ENCODE data around the gene COA6.
"Not testable (repeated sequence)": the region's sequence is repeated elsewhere in the genome, so short reads cannot be mapped to it uniquely, and the experiment has no call there.

The COA6 gene, protein sequence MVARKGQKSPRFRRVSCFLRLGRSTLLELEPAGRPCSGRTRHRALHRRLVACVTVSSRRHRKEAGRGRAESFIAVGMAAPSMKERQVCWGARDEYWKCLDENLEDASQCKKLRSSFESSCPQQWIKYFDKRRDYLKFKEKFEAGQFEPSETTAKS

DNA sequence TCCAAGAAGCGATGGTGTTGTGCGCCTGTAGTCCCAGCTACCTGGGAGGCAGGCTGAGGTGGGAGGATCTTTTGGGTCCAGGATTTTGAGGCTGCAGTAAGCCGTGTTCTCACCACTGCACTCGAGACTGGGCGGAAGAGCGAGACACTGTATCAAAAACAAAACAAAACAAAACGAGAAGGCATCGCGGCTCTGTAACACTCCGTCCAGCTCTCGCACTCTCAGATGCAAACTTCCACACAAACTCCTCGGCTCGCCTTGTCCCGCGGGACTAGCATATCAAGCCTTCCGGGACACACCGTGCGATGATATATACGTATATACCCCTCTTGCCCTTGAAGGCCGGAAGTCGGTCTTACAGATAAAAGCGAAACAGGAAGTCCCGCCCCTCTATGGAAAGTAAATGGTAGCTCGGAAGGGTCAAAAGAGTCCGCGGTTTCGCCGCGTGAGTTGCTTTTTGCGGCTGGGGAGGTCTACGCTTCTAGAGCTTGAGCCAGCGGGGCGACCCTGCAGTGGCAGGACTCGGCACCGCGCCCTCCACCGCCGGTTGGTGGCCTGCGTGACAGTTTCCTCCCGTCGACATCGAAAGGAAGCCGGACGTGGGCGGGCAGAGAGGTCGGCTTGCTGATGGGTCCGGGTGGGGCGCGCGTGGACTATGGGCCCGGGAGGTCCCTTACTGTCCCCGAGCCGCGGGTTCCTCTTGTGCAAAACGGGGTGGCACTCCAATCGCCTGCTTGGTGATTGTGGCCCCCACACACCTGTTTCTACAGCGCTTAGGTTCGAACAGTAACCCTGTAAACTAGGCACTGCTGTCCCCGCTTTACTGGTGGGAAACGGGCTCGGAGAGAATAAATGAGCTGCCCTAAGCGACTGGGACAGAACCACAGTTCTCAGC is at the start of gene COA6:
Gene COA6 (plus strand): TSS at position 393 of the 895 bp plus-strand sequence. CDS start 11 bp downstream, at position 404.
- peak; percentile 89 for FAIRE-seq

DNA sequence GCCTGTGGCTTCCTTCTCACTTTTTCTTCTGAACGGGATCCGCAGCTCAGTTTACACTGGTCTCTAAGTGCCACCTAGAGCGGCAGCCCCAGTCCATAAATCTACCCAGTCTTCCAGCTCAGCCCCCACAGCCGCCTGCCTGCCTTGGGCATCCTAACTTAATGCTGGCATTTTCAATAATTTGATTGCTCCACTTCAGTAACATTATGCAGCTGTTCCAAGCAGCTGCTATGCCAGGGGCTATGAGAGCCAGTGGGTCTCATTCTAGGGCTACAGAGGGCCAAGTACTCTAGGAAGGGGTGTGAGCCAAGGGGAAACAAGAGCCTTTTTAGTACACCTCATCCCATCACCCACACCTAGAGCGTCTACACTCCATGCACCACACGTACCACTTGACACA is 48.4 kb upstream of the COA6 start:
- no peak for FAIRE-seq

DNA sequence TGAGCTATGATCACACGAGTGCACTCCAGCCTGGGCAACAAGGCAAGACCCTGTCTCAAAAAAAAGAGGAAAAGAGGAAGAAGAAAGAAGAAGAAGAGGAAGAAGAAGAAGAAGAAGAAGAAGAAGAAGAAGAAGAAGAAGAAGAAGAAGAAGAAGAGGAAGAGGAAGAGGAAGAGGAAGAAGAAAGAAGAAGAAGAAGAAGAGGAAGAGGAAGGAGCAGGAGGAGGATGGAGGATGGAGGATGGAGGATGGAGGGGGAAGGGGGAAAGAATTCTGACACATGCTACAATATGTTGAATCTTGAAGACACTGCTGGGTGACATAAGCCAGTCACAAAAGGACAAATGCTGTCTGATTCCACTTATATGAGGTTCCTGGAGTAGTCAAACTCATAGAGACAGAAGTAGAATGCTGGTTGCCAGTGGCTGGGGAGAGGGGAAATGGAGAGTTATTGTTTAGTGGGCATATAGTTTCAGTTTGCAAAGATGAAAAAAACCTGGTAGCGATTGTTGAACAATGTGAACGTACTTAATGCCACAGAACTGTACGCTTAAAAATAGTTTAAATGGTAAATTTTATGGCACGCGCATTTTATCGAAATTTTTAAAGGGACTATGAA is 47.3 kb upstream of the COA6 start:
- no peak for FAIRE-seq

DNA sequence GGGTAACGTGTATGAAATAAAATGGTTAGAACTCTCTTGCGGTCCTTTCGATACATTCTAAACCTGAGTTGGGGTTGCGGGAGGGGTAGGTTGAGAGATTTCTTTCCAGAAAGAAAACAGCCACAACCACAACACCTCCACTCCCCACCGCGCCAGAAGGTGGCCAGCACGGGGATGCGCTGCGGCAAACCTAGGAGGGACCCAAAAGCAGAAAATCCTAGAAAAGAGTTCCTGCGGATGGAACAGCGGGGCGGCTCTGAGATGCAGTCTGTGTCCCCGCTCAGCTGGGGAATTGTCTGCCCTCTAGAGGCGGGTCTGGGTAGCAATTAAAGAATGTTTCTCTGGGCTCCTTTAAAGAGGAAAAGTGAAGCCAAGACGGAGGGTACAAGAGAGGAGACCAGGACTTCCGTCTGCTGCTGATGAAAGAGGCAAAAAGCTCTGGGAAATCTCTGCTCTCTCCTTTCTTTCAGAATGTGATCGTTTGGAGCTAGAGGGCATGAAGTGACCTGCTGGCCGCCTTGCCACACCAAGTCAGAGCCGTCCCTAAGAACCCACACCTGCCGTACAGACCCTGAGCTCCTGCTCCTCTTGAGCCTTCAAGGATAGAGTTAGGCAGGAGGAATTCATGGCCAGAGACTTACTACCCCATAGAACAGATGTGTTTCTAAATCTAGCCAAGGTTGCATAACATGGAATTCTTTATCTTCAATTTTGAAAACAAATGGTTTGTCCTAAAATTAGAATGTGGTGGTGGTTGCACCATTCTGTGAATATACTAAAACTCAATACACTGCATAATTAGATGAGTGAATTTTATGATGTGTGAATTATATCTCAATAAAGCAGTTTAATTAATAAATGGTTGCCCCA is 46.5 kb upstream of the COA6 start:
- FAIRE-seq, result no peak

DNA sequence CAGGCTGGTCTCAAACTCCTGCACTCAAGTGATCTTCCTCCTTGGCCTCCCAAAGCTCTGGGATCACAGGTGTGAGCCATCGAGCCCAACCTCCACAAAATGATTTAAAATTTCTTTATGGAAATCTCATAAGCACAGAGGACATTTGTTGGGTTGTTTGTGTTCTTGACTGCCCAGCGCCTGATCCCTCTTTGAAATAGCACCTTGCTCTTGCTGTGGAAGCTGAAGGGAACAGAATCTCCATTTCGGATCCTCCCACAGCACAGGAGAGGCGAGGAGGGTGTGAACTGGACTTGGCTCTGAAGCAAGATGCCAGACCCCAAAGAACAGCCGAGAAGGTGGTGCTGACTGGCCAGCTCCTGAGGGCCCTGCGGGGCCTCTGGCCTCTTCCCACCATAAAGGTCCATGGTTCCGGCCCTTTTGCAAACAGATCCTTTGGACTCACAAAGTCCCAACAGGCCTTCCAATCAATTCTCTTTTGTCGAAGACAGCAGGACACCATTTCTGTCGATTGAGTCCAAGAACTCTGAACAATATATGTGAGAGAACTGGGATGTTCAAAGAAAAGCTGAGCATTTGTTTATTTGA is 45.6 kb upstream of the COA6 start:
- FAIRE-seq, result no peak

DNA sequence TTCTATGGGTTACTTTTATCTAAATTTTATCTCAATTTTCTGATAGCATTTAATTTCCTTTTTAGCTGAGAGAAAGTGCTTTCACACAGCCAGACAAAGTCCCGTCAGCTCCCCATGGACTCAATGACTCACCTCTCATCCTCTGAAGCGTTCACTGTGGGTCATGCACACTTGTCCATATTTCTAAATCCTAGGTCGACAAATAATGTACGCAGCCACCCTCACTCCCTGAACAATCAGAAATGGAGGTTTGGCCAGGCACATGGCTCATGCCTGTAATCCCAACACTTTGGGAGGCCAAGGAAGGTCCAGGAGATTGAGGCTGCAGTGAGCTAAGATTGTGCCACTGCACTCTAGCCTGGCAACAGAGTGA is 42.4 kb upstream of the COA6 start:
- FAIRE-seq, result no peak

DNA sequence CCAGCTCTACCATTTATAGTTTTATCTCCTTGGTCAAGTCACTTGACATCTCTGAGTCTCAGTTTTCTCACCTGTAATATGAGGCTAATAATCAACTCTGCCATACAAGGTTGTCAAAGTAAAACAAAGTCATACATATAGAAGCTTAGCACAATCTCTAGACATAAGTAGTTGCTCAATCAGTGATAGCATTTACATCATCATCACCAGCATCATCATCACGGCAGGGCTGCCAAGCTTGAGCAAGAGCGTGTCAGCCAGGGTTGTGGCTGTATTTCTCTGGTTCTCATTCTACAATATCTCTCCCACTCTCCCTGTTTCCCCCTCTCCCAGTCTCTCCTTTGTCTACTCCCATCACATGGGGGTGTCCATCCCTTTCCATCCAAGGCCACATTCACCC is 41.7 kb upstream of the COA6 start:
- FAIRE-seq, result no peak

DNA sequence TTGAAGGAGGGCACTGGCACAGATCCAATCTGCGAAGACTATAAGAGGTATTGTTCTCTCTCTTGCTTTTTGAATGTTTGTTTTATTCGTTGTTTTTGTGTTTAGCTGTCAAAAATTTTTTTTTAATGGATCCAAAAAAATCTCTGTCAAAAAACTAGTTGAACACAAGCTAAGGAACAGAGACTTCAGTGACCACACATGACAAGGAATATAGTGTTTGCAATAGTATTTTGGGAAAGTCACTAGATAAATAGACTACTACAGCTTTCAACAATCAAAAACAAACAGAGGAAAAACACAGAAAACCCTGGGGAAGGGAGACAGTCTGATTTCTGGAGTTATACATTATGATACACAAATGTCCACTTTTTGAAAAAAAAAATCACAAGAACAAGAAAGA is 36.9 kb upstream of the COA6 start:
- FAIRE-seq, result no peak

DNA sequence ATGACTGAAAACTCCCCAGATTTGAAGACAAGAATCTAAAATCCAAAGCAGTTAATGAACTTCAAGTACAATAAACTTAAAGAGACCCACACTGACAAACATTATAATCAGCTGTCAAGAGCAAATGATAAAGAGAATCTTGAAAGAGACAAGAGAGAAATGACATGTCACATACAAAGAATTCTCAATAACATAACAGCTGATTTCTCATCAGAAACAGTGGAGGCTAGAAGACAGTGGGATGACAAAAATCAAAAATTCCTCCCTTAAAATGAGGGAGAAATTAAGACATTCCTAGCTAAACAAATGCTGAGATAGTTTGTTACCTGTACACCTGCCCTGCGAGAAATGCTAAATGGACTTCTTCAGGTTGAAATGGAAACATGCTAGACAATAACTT is 36.0 kb upstream of the COA6 start:
- no peak for FAIRE-seq

DNA sequence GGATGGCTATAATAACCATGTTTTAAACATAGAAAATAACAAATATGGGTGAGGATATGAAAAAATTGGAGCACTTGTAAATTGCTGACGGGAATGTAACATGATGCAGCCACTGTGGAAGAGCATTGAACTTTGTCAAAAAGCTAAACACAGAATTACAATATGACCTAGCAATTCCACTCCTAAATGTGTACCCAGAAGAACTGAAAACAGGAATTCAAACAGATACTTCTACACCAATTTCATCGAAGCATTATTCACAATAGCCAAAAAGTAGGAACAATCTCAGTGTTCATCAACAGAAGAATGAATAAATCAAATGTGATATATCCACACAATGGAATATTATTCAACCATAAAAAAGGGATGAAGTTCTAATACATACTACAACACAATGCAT is 32.7 kb upstream of the COA6 start:
- no peak for FAIRE-seq

DNA sequence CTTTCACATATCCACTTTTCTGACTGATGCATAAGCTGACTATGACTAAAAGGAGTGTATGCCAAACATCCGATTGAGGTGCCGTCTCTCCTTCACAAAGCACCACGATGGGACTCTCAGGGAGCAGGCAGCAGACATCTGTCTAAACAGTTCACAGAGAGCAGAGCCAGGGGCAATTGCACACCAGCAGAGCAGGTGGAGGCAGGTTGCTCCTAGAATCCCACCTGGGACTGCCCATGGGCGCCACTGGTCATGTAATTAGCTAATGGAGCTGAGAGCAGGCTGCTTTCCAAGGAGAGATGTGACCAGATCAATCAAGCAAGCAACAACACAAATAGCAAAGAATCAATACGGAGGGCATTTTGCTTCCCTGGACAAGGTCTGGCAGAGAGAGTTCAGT is 30.5 kb upstream of the COA6 start:
- no peak for FAIRE-seq

DNA sequence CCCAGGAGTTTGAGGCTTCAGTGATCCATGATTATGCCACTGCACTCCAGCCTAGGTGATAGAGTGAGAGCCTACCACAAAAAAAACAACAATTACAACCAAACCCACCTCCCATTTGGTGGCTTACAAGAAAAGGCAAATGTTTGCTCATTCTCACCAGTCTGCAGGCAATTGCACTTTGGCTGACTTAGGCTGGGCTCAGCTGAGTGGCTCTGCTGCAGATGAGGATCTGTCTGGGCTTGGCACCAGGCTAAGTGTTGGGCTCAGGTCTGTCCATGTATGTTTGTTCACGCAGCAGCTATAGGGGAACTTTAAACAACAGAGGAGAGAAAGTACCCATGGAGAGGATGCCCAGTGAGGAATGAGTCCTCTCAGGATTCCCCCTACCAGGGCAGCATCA is 28.0 kb upstream of the COA6 start:
- FAIRE-seq, result no peak

DNA sequence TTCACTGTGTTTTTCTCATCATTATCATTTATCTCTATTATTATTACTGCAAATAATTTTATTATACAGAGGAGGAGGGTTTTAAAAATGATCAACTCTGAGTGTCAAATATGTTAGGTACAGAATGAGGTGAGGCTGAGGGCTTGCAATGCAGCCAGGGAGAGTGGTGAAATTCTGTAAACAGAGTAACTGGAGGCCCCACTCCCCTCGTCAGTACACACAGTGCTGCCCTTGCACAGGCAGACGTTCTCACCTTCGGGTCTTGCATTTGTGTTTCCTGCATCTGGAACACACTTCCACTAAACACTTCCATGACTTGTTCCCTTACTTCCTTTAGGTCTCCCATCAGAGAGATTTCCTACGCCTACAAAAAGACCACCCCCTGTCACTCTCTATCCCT is 24.3 kb upstream of the COA6 start:
- no peak for FAIRE-seq

DNA sequence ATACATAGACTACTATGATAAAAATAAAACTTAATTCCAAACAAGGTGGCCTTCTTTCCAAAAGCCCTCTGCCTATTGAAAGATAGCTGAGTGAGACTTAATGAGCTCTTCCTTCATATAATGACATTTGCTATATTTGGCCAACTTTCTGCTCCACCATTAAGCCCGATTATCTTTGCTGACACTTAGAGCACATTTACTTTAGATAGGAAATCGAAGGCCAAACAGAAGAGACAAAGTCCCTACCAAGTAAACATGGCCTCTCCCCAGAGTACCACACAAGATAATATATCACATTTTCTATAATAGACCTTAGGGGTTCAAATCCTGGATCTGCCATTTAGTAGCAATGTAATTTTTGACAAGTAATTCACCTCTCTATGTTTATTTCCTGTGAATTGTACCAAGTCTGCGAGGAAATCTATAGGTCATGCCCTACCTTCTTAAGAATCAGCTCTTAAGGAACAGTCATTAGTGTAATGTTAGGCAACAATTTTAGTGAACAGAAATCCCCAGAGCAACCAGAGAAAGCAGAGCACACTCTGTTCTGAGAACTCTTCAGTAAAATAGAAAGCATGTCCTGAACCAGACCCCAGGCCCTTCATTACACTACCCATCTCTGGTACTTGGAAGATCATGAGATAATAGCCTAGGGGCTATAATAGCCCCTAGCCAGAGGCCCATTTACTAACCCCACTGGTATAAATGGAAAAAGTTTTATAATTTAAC is 17.3 kb upstream of the COA6 start:
- no peak for FAIRE-seq

DNA sequence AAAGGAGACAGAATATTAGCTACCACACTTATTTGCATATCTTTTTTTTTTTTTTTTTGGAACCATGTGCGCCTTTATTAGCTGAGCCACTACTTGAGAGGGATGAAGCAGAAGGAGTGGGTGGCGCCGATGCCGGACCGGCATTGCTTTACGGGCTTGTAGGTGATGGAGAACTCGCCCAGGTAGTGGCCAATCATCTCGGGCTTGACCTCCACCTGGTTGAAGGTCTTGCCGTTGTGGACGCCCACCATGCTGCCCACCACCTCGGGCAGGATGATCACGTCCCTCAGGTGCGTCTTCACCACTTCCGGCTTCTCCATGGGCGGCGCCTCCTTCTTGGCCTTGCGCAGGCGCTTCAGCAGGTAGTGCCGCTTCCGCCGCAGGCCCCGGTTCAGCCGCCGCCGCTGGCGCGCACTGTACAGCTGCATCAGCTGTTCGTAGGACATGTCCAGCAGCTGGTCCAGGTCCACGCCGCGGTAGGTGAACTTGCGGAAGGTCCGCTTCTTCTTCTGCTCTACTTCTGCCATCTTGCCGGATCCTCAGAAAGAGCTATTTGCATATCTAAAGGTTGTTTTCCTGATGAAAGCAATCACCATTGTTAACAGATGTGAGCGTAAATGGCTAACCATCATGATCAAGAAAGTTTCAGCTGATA is 16.5 kb upstream of the COA6 start:
- FAIRE-seq, result not testable (repeated sequence)

DNA sequence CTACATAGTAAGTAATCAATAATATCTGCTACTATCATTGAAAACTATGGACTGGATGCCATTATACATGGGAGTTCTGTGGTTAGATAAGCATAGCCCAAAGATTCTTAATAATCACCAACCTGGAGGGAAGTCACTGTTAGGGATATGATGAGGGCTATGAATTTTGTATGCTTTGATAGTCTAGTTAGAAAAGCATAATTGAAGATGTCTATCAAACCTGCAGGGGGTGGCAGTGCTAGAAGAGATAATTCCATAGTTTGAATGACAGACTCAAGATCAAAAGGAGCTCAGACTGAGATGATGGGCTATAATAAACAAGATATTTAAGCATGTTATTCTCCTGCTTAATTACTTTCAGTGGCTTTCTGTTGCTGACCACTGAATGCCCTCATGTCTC is 15.4 kb upstream of the COA6 start:
- FAIRE-seq, result no peak

DNA sequence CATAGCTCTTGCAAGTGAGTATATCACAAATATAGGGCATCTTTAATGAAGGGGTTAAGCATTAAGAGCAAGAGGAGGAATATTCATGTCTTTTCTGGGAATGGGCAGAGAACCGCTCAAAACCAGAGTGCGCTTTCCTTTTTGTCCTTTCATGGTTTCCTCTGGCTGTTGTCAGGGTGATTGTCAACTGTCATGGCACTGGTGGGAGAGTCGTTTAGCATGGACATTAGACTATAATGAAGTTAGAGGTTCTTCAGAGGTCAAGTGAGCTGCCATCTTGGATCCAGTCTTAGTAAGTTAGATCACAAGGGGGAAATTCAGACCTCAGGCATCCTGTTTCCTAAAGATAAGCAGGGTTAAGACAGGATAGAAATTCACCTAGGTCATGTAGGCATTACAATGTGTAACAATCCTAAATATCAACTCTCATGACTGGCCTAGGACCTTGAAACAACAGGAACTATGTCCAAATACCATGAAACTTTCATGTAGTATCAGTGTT is 12.1 kb upstream of the COA6 start:
- FAIRE-seq, result no peak

DNA sequence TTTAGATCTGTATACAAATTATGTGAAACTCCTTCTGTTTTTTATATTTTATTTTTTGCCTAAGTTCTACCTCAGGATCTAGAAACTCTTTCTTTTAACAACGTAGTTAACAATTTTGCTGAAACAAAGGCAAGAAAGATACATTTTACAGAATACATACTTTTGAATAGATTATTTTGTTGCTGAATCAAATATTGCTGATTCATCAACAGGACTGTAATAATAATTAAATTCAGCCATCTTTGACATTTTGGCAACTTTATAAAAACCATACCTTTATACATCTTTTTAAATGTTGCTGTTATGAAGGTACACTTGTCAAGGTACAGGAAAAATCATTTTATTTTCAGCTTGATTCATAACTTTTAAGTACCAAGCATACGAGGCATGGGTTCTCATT is 10.7 kb upstream of the COA6 start:
- FAIRE-seq, result no peak

DNA sequence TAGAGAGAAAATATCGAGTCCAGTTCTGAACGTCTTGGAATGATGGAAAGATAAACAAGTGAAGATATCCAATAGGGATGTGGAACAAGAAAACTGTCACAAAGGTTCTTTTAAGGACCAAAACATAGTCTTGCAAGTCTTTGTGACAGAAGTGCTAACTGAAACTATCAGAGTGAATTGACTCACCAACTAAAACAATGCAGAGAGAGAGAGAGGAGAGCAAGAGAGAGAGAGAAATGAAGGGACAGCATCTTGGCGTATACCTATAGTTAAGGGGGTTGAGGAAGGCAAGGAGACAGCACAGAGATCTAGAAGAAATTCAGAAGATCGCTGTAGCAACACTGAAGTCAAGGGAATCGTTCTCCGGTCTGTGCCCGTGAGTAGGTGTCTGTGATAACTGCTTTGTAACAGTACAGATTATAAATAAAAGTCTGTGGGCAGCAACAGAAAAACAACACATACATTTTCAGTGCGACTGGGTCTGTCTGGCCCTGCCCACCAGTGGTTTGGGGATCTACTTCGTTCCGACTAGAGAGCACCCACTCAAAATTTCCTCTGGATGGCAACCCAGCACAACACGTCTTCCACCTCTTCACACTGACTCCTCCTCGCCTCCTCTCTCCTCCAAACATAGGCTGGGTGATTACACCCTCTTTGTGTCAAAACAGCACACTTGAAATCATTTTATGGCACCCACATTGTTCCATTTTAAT is 4.8 kb upstream of the COA6 start:
- FAIRE-seq, result no peak

DNA sequence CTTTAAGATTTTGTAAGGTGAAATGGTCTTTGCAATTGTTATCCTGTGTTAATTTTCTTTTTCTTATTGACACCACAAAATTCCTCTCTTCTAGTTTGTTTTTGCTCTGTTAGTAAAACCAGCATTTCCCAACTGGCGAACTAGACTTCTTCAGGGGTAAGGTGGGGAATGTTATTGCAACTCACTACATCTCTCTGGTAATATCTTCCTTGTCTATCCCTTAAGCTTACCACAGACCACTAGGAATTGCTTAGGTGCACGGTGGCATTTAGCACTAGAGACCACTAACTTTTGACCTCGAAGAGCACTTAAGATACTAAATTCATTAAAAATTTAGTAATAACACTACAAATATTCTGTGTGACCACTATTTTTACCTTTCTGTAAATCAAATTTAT is 4.2 kb upstream of the COA6 start:
- no peak for FAIRE-seq

DNA sequence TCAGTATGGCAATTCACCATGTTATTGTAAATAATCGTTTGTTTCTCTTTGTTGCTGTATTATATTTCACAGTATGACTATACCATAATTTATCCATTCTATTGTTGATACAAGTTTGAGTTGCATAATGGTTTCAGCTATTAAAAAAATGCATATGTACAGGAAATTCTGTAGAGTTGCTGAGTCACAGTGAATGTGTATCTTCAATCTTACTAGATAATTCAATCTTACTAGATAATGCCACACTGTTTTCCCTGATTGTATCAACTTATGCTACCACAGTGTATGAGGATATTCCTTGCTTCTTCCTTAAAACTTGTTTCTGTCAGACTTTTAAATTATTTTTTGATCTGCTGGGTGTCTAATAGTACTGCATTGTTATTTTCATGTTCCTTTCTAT is 3.5 kb upstream of the COA6 start:
- FAIRE-seq, result no peak
